Ureter (tissue), 1 donor: ENCODE data around the gene ZNF839. TPM values are rescaled to one million over a fixed set of nuclear protein-coding genes. Genes with fewer than 3 reads are reported as not detected.
"Not testable (repeated sequence)": the region's sequence is repeated elsewhere in the genome, so short reads cannot be mapped to it uniquely, and the experiment has no call there.

Source experiments
- DNase-seq: peaks from one replicate; pipeline ENCODE4 v3.0.0-alpha.2; 2020; ENCODE audit warnings: low spot score
- total RNA-seq: library from RNA; stranded (reverse); gene quantifications from one replicate; pipeline ENCODE4 v1.2.4, GENCODE V29; 2023
- donor health status: DM: yes; HTN: yes; CAD: no.

The ZNF839 gene
- total RNA-seq, 1 donor from 2014 or later, result 18.1 TPM

DNA sequence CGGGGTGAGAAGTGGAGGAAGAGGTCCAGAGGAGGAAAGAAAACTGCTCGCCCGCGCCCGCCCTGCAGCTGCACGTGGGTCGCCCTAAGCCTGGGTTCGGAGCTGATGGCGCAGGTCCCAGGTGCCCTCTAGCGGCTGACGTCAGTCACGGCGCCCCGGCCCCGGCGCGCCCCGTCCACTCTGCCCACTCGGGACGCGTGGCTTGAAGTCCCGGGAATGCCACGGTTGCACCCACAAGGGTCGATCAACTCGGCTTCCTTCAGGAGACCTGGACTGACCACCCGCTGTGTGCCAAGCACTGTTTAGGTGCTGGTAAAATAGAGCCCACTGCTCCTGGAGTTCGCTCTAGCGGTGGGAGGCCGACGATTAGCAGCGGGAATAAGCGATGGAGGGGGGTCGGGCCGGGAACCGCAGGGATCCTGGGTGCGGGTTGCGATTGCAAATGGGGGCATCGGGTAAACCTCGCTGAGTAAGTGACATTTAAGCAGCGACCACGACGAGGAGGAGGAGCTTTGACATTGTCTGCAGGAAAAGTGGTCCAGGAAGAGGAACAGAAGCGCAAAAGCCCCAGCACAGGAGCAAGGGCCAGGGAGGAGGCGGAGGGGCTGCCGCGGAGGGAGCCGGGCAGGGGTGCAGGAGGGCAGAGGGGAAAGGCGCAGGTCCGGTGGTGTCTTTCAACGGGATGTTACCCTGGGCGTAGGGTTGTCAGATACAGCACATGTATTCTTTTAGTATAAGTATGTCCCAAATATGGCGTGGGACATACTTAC lies 5.1 kb upstream of the ZNF839 start:
- DNase-seq, result peak; percentile 89

DNA sequence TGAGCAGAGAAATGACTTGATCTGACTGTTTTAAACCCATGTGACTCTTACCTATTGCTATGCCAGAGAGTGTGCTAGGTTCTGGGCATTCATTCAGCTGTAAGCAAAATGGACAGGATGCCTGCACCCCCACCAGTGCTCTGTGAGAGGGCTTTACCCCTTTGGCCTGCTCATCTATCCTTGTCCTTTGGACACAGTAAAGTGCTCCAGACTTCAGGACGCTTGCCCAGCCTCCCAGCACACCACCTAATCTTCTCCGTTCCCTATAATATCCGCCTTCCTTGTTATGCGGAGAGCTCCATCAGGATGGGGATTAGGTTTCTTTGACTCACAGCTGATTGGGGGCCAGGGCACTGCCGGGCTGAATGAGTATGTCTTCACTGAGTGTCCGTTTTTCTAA lies 4.4 kb upstream of the ZNF839 start:
- no peak for DNase-seq

DNA sequence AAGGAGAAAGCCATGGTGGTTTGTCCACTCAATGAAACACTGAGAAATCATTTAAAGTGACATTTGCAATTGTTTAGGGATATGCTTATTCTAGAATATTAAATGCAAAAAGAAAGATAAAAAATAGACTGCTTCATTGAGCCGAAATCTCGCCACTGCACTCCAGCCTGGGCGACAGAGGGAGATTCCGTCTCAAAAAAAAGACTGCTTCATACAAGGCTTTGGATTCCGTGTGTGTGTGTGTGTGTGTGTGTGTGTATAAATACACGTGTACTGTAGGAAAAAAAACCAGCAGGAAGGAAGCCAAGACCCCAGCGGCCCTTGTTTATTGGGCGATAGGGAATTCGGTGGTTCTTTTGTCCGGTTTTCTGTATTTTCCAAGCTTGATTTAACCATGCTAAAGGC lies 3.2 kb upstream of the ZNF839 start:
- no peak for DNase-seq

DNA sequence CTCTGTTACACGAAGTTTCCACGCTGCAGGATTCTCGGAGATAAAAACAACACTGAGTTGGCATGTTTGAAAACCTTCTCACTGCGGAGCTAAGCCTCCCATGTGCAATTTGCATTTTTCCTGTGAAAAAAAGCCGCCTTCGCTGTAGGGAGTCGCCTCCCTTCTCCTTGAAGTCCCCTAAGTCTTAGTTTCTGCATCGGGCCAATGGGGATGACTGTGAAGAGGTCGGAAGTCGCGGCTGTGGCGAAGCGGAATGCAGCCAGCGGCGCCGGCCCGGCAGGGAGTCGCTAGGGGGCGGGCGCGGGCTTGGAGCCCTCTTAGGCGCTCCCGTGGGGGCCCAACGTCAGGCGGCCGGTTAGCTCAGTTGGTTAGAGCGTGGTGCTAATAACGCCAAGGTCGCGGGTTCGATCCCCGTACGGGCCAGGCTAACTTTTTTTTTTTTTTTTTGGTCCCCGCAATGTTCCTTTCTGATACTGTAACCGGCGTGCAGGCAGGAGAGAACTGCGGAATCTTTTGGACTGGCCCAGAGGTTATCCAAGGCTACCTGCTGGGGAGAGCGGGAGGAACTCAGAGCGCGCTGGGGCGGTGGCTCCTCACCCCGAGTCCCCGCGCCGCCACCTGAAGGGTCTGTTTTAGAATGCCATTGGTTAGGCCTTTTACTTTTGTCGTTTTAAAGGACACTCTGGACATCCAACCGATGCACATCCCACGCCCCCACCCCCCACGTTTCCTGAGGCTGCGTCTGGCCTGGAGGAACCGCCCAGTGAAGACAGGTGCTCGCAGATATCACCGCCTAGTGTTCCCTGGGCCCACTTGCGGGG lies 2.6 kb upstream of the ZNF839 start:
- DNase-seq, result peak; percentile 96

DNA sequence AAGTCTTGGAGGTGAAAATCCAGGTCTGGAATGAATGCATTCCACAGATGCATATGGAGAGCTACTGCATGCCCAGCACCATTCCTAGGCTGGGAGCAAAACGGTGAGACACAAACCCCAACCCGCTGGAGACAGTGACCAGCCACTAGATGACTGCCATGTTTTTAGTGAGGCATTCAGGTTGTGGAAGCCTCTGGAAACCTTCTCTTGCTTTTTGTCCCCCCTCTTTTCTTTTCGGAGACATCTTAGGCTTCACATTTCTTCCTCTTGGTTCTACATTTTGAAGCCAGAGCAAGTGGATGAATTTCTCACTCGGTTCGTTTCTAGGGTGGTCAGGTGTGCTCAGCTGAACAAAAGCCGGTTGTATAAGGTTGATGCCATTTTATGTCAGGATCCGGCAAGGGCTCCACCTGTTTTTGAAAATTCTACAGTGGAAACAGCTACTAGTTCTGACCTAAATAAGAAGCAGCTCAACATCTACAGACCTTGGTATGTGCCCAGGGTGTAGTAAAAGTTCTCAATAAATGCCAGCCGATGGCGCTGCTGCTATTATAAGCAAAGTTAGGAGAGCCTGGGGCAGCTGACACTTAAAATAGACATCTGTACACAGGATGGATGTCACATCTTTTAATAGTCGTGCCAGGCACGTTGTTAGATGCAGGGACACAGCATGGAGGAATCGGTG lies 1.8 kb upstream of the ZNF839 start:
- no peak for DNase-seq

DNA sequence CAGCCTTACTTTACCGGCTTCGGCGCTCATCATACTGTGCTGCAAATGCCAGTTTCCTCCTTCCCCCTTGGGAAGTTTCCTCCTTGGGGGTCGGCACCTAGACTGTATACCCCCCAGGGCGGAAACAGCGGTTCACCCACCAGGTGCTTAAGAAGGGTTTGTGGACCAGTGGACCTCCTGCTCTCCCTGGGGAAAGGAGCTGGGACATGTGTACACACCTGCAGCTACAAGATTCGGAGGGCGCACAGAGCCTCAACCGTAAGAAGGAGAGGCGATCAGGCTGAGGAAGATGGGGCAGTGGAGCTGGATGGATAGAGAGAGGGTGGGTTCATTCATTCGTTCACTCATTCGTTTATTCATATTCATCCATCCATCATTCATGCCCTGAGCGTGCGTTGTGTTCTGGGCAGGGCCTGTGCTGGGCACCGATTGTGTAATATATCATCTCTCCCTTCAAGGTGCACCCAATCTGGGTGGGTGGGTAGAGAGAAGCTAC lies 717 bp upstream of the ZNF839 start:
- no peak for DNase-seq

DNA sequence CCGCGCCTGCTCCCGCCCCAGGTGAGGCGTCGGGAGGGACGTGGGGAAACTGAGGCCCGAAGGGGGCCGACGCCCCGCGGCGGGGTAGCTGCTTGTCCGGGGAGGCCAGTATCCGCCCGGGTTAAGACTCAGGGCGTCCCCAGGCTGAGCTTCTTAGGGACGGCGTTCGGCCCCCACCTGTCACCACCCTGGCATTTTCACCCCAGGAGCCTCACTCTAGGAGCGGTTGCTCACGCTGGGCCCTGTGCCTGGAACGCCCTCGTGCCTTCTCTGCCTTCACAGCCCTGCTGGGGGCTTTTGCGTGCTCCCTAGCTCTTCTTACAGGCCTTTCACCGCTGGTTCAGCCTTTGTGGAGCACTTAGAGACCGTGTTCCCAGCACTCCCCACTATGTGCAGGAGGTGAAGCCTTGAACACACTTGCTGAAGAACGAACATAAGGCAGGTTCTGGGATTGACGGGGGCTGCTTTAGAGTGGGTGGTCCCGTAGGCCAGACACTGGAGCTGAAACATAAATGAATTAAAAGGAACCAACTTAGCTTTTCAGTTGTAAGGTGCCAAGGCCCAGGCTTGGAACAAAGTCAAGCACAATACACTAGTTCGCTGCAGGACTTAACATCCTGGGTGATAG lies 601 bp downstream of the ZNF839 start:
- DNase-seq, result no peak

DNA sequence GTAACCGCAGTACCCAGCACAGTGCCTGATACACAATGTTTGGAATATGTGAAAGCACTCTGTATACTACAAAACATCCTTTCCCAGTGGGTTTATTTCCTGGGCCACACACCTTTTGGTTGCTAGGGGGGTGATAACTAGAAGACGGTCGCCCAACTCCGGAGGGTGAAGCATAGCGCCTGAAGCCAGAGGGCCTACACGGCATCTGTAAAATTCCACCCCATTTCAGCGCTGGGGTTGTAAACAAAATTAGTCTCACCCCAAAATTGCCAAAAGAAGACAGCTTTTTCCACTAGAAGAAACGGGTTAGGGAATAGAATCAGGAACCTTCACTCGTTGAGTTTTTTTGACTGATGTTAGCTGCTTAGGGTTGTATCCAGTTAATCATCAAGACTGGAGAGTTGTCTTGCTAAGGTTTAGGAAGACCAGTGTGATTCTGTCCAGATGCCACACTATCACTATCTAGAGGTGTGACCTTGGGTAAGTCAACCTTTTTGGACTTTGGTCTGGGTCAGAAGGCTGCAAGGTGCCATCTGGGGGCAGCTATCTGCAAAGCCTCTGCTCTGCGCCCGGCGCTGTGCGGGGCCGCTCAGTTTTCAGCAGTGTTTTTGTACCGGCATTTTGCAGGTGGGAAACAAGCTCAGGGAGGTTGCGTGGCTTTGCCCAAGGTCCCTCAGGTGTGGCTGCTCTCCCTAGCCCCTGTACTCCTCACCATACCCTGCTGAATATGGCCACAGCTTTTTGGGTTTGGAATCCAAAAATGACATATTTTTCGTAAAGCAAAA lies 1.3 kb downstream of the ZNF839 start:
- no peak for DNase-seq

DNA sequence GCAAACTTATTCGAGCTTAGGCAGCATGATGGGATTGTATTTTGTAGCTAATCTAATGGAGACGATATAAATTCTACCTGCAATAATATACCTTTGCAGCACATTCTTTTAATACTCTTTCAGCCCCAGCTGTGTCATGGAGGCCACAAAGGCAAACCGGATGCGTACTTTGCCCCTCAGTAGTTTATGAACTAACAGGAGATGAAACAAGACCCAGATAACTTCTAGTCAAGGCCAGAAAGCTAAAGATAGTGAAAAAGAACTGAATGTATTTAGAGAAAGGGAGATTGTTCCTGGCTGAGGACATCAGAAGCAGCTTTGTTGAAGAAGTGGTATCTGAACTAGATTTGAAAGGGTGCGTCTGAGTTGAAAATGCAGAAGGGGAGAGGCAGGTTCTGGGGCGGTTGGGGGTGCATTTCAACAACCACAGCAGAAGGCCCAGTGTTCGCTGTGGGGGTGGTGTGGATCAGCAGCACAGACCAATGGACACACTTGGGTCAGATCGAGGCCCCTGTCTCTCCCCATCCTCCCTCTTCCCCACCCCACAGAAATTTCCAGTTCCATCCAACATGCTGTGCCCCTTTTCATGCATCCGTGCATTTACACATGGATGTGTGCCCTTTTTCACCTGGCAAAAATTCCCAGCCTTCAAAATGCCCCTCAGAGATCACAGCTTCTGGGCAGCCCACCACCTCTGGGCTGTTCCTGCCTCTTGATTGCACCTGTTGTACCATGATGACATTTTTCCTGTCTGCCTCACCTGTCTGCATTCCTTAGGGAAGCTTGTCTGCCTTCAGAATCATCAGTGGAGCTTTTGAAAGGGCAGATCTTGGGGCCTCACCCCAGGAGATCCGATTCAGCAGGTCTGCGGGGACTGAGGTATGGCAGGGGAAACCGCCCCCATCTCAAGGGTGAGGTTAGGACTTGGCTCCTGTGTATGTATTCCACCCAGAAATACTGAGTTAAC lies 2.2 kb downstream of the ZNF839 start:
- no peak for DNase-seq

DNA sequence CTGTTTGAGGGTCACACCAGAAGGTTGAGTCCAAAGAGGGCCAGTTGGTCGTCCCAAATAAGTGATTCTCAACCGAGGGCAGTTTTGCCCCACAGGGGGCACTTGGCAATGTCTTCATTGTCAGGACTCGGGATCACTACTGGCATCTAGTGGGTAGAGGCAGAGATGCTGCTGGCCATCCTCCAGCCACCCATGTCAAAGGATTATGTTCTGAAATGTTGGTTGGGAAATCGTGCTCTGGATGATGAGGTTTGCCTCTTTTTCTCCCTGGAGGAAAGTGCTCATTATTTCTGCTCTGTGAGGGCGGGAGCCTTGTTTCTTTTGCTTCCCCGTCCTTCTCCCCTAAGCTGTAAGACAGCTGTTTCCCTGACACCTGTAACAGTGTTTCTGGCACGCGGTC lies 3.6 kb downstream of the ZNF839 start:
- DNase-seq, result peak; percentile 59

DNA sequence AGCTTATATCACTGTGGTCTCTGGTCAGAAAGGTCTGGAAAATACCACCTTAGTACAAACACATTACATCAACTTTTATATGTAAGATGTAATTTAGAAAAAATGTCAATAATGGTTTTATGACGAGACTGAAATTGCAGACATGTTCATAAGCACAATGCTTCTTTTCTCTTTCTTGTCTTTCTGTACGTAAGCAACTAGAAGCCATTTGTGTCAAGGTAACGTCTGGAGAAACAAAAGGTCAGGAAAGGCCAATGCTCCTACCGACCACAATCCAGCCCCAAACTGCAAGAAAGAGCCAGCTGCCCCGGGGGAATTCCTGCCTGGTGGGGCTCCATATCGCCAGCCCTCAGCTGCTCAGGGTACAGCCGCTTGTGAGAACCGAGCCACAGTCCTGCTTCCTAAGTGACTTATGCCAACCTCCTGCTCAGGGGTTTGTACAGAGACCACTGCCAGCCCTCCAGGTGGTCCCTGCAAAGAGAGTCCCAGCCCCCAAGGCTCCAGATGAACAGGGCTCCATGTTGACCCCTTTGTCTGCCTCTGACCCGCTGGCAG lies 6.3 kb downstream of the ZNF839 start:
- no peak for DNase-seq

DNA sequence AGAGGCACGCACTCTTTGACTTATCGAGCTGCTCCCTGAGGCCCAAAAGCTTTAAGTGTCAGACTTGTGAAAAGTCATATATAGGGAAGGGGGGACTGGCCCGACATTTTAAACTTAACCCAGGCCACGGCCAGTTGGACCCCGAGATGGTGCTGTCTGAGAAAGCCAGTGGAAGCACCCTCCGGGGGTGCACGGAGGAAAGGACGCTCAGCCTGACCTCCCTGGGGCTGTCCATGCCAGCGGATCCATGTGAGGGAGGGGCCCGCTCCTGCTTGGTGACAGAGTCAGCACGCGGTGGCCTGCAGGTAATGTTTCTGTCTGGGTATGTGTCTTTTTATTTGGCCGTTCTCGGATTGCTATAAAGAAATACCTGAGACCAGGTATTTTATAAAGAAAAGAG lies 7.0 kb downstream of the ZNF839 start:
- DNase-seq, result no peak

DNA sequence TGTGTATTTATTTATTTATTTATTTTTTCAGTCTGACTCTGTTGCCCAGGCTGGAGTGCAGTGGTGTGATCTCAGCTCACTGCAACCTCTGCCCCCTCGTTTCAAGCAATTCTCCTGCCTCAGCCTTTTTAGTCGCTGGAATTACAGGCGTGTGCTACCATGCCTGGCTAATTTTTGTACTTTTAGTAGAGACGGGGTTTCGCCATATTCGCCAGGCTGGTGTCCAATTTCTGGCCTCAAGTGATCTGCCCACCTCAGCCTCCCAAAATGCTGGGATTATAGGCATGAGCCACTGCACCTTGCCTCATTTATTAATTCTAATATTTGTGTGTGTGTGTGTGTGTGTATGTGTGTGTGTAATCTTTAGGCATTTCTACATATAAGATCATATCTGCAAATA lies 9.8 kb downstream of the ZNF839 start:
- DNase-seq, result not testable (repeated sequence)

DNA sequence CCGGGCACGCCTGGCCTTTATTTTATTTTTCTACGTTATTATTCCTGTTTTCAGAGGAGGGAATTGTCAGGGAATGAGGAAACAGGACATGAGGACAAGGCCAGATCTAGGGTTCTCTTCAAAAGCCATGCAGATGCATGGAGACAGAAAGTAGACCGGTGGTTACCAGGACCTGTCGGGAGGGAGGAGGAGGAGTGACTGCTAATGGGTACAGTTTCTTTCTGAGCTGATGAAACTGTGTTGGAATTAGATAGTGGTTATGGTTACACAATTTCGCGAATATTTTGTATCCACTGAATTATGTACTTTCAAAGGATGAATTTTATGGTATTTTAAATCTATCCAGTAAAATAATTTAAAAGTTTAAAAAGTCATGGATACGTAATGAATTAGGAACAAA lies 11.3 kb downstream of the ZNF839 start:
- no peak for DNase-seq

DNA sequence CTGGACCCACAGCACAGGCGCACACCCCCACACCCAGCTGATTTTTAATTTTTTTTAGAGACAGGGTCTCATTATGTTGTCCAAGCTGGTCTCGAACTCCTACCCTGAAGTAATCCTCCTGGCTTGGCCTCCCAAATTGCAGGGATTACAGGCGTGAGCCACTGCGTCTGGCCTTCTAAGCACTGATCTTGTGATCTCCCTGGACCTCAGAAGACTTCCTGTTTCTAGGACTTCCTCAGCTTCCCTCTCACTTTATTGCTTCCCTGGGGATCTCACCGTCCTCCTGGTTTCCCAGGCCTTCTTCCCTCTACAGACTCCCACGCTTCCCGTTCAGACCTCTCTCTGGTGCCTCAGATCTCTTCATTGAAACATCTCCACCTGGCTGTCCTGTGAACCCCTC lies 13.8 kb downstream of the ZNF839 start:
- DNase-seq, result no peak

DNA sequence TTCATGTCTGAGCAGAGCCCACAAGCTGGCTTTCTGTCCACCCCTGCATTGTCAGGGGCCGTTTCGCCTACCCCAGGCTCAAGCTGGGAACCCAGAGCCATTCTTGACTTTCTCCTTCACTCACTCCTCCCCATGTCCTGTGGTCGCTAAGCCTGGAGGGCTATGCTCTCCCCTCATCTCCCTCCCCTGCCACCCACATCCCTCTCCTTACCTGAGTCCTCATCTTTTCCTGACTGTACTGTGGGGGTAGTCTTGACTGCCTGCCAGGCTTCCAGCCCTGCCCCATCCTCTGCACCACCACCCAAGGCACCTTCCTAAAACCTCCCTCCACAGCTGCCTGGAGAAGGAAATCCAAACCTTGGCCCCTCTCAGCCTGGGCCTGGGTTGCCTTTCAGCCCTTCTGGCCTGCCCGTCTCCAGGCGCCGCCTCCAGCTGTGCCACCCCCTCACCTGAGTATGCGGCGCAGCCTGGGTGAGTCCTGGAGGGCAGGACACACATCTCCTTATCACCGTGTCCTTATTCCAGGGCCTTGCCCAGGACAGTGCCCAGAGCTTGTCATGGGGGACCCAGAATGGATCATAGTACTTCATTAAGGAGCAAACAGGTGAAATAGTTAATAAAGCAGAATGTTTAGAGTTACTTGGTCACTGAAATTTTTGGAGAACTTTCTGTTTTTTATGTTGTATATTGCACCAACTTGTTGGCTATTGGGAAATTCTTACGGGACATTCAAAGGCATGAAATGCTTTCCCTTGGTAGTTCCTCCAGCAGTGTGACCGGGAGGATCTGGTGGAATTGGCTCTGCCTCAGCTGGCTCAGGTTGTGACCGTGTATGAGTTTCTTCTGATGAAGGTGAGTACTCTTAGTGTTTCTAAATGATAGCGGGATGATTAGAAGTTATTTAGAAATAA lies 14.5 kb downstream of the ZNF839 start:
- DNase-seq, result no peak

DNA sequence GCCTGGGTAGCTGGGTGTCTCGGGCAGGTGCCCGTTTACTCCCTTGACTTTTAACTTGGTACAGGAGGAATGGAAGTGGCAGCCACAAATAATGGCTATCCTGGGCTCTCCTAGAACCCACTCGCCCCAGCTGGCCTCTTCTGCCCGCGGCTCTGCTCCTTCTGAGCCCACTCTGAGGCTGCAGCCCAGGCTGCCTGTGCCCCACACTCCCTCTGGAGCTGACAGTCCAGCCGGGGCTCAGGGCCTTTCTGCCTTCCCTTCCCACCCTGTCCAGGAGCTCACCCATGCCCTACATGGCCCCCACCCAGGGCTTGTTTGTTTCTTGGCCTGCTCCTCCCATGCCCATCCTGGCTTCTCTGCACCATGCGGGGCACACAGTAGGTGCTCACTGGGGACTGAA lies 15.6 kb downstream of the ZNF839 start:
- DNase-seq, result no peak

DNA sequence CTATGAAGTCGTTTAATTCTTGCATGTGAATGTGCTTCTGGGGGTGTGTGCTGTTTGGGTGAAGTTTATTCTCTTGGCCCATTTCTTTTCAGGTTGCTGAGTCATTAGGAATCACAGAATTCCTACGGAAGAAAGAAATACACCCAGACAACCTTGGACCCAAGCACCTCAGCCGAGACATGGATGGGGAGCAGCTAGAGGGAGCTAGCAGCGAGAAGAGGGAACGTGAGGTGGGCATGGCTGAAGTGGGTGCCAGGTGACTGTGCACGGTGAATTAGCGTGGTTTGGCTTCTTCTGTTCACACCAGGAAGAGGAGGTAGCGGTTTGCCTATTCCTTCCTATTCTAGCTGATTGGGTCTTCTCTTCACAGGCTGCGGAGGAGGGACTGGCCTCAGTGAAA lies 19.2 kb downstream of the ZNF839 start:
- DNase-seq, result no peak

DNA sequence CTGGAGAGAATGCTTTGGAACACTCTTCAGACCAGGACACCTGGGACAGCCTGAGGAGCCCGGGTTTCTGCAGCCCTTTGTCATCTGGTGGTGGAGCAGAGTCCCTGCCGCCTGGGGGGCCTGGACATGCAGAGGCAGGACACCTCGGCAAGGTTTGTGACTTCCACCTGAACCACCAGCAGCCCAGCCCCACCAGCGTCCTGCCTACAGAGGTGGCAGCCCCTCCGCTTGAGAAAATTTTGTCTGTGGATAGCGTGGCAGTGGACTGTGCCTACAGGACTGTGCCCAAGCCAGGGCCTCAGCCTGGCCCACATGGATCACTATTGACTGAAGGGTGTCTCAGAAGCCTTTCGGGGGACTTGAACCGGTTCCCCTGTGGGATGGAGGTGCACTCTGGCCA lies 22.0 kb downstream of the ZNF839 start:
- DNase-seq, result no peak
